Activated naive CD4-positive, alpha-beta T cell treated with anti-CD3 and anti-CD28 coated beads, Interleukin-2, amount 10 ng/mL, durations not matched to agents 7 days and 5 days (primary cell): ENCODE results near the gene CHST1.
A peak's percentile ranks its signal among the peaks of the same experiment; 100 is the strongest.

Experiments
- CTCF ChIA-PET: fragments of 350-600 bp; sonication (Branson Sonifier 250); formaldehyde crosslinking; loops from one replicate; lab custom pipeline; 2021; ENCODE audit warnings: antibody characterized with exemption; lab: Charles Lee
- DNase-seq: peaks from one replicate; pipeline ENCODE4 v3.0.0-alpha.2; 2020
- H3K27ac Mint-ChIP-seq: one replicate; pipeline ENCODE4 v1.8.0; 2021; ENCODE audit warnings: mild to moderate bottlenecking, moderate library complexity, mixed read lengths
- H3K27me3 Mint-ChIP-seq: one replicate; pipeline ENCODE4 v1.8.0; 2021; ENCODE audit warnings: mild to moderate bottlenecking, mixed read lengths
- H3K36me3 Mint-ChIP-seq: one replicate; pipeline ENCODE4 v1.8.0; 2021; ENCODE audit warnings: mixed read lengths
- H3K4me1 Mint-ChIP-seq: one replicate; pipeline ENCODE4 v1.8.0; 2021; ENCODE audit warnings: mixed read lengths
- H3K4me3 Mint-ChIP-seq: one replicate; pipeline ENCODE4 v1.8.0; 2021; ENCODE audit warnings: mild to moderate bottlenecking, moderate library complexity, mixed read lengths
- H3K9me3 Mint-ChIP-seq: one replicate; pipeline ENCODE4 v1.8.0; 2021; ENCODE audit warnings: mixed read lengths

CHST1 gene

GRCh38 chr11:45669146-45669545 lies 3.7 kb upstream of the CHST1 start:
- no peaks in the 10 kb centered on the region for H3K9me3 Mint-ChIP-seq
- no peak overlapping the region for H3K4me3 Mint-ChIP-seq
- H3K27ac Mint-ChIP-seq: no peak overlapping the region
- no peak for DNase-seq
- H3K36me3 Mint-ChIP-seq: no peaks in the 10 kb centered on the region
- peaks cover 4% of the 10 kb centered on the region for H3K4me1 Mint-ChIP-seq
- H3K27me3 Mint-ChIP-seq: peaks cover 71% of the 10 kb centered on the region
- CTCF ChIA-PET: interaction anchor here (1.6 to 3.0 kb wide), 2 partner anchors 14 to 103 kb away, joined by 6 to 11 read pairs; no protein-coding TSS in a partner anchor

- peaks cover 4% of the 10 kb centered on the region for H3K4me1 Mint-ChIP-seq
- H3K4me3 Mint-ChIP-seq: no peak overlapping the region
- H3K36me3 Mint-ChIP-seq: no peaks in the 10 kb centered on the region
- H3K27ac Mint-ChIP-seq: no peak overlapping the region
- H3K27me3 Mint-ChIP-seq: peaks cover 81% of the 10 kb centered on the region
- CTCF ChIA-PET: interaction anchor here (1.0 to 3.0 kb wide), 3 partner anchors 11 to 104 kb away, joined by 3 to 11 read pairs (median 6); no protein-coding TSS in a partner anchor
- H3K9me3 Mint-ChIP-seq: no peaks in the 10 kb centered on the region
- DNase-seq: no peak
Observed at GRCh38 chr11:45667929-45668680, 2.7 kb upstream of the CHST1 start.

- H3K27ac Mint-ChIP-seq: no peak overlapping the region
Observed at GRCh38 chr11:45666648-45667642, 1.5 kb upstream of the CHST1 start.

GRCh38 chr11:45665933-45666647 lies 668 bp upstream of the CHST1 start:
- H3K27me3 Mint-ChIP-seq: peaks cover 93% of the 10 kb centered on the region
- peaks cover 4% of the 10 kb centered on the region for H3K4me1 Mint-ChIP-seq
- H3K4me3 Mint-ChIP-seq: peak overlapping the region; percentile 60
- CTCF ChIA-PET: interaction anchor here (1.6 to 2.8 kb wide), 2 partner anchors 11 to 105 kb away, joined by 4 to 11 read pairs; no protein-coding TSS in a partner anchor
- no peaks in the 10 kb centered on the region for H3K36me3 Mint-ChIP-seq
- H3K9me3 Mint-ChIP-seq: no peaks in the 10 kb centered on the region
- H3K27ac Mint-ChIP-seq: no peak overlapping the region
- no peak for DNase-seq

More at GRCh38 chr11:45666648-45667642, 1.5 kb upstream of the CHST1 start:
- Mint-ChIP-seq H3K4me3 (no peak overlapping the region), H3K27me3 (peaks cover 91% of the 10 kb centered on the region), H3K9me3 (no peaks in the 10 kb centered on the region), H3K36me3 (no peaks in the 10 kb centered on the region), H3K4me1 (peaks cover 4% of the 10 kb centered on the region)
- DNase-seq: no peak
- CTCF ChIA-PET: interaction anchor here (1.6 to 3.0 kb wide), 2 partner anchors 12 to 105 kb away, joined by 4 to 11 read pairs; no protein-coding TSS in a partner anchor

- CTCF ChIA-PET: interaction anchor here (1.2 to 2.8 kb wide), 2 partner anchors 9 to 290 kb away, joined by 3 to 11 read pairs; no protein-coding TSS in a partner anchor
- H3K27ac Mint-ChIP-seq: no peak overlapping the region
- no peak overlapping the region for H3K4me3 Mint-ChIP-seq
- H3K9me3 Mint-ChIP-seq: no peaks in the 10 kb centered on the region
- peaks cover 4% of the 10 kb centered on the region for H3K4me1 Mint-ChIP-seq
- no peaks in the 10 kb centered on the region for H3K36me3 Mint-ChIP-seq
- H3K27me3 Mint-ChIP-seq: peaks cover 97% of the 10 kb centered on the region
- DNase-seq: no peak
Observed at GRCh38 chr11:45664376-45665205, 831 bp downstream of the CHST1 start.

- CTCF ChIA-PET: interaction anchor here (1.2 to 2.8 kb wide), 2 partner anchors 8 to 289 kb away, joined by 3 to 11 read pairs; no protein-coding TSS in a partner anchor
- H3K27me3 Mint-ChIP-seq: peaks cover 98% of the 10 kb centered on the region
Observed at GRCh38 chr11:45663486-45664375, 1.7 kb downstream of the CHST1 start.

GRCh38 chr11:45662665-45663485 lies 2.5 kb downstream of the CHST1 start:
- Mint-ChIP-seq H3K4me3 (no peak overlapping the region), H3K27ac (no peak overlapping the region), H3K27me3 (peaks cover 98% of the 10 kb centered on the region), H3K36me3 (no peaks in the 10 kb centered on the region), H3K9me3 (no peaks in the 10 kb centered on the region), H3K4me1 (peaks cover 4% of the 10 kb centered on the region)
- CTCF ChIA-PET: interaction anchor here (2.8 kb wide), 1 partner anchor 7 kb away, joined by 11 read pairs; no protein-coding TSS in a partner anchor
- DNase-seq: peak; percentile 21

More at GRCh38 chr11:45663486-45664375, 1.7 kb downstream of the CHST1 start:
- Mint-ChIP-seq H3K36me3 (no peaks in the 10 kb centered on the region), H3K4me3 (no peak overlapping the region), H3K27ac (no peak overlapping the region), H3K9me3 (no peaks in the 10 kb centered on the region), H3K4me1 (peaks cover 4% of the 10 kb centered on the region)
- DNase-seq: no peak

GRCh38 chr11:45662096-45662664 lies 3.2 kb downstream of the CHST1 start:
- H3K27ac Mint-ChIP-seq: no peak overlapping the region
- no peaks in the 10 kb centered on the region for H3K9me3 Mint-ChIP-seq
- peak; percentile 12 for DNase-seq
- H3K27me3 Mint-ChIP-seq: peaks cover 95% of the 10 kb centered on the region
- H3K36me3 Mint-ChIP-seq: no peaks in the 10 kb centered on the region
- CTCF ChIA-PET: interaction anchor here (1.1 kb wide), 1 partner anchor 109 kb away, joined by 6 read pairs; no protein-coding TSS in a partner anchor
- H3K4me3 Mint-ChIP-seq: no peak overlapping the region
- H3K4me1 Mint-ChIP-seq: peaks cover 4% of the 10 kb centered on the region

GRCh38 chr11:45661439-45662055 lies 3.9 kb downstream of the CHST1 start:
- peaks cover 4% of the 10 kb centered on the region for H3K4me1 Mint-ChIP-seq
- no peak overlapping the region for H3K4me3 Mint-ChIP-seq
- no peaks in the 10 kb centered on the region for H3K36me3 Mint-ChIP-seq
- CTCF ChIA-PET: interaction anchor here (1.1 kb wide), 1 partner anchor 110 kb away, joined by 6 read pairs; no protein-coding TSS in a partner anchor
- H3K27ac Mint-ChIP-seq: no peak overlapping the region
- peak; percentile 18 for DNase-seq
- peaks cover 93% of the 10 kb centered on the region for H3K27me3 Mint-ChIP-seq
- H3K9me3 Mint-ChIP-seq: no peaks in the 10 kb centered on the region

- peak; percentile 6 for DNase-seq
- Mint-ChIP-seq H3K4me1 (peaks cover 2% of the 10 kb centered on the region), H3K4me3 (no peak overlapping the region), H3K27ac (peak overlapping the region; percentile 45), H3K36me3 (no peaks in the 10 kb centered on the region), H3K9me3 (no peaks in the 10 kb centered on the region), H3K27me3 (peaks cover 87% of the 10 kb centered on the region)
- CTCF ChIA-PET: interaction anchor here (0.9 to 1.1 kb wide), 2 partner anchors 10 to 111 kb away, joined by 3 to 6 read pairs; no protein-coding TSS in a partner anchor
Observed at GRCh38 chr11:45660729-45661438, 4.5 kb downstream of the CHST1 start.
